ENCODE measurements around the gene JARID2. TPM values are rescaled to one million over a fixed set of nuclear protein-coding genes. Genes with fewer than 3 reads are reported as not detected.

JARID2 gene
- total and polyA plus RNA-seq, 2 of the 8 experiments (the other 6 are each of a cell fraction or from before 2014, with no cell fraction given): 60.1 to 239 TPM

DNA sequence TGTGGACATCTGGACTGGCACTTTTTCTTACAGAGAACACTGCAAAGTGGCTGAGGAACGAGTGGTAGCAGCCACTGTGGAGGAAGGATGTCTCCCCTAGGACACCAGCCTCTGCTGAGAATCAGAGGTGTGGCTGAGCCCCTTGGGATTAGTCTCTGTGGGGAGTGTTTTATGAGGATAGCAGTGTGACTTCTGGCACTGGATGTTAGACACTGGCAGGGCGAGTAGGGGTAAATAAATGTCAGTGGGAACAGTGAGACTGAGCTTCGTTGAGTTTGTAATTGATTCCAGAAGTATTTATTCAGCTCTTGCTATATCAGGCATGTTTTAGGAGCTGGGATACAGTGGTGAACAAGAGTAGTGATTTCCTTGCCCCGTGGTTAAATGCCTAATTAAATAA, 124.0 kb downstream of the JARID2 start (continued):
- TF ChIP-seq, protein P1, sequence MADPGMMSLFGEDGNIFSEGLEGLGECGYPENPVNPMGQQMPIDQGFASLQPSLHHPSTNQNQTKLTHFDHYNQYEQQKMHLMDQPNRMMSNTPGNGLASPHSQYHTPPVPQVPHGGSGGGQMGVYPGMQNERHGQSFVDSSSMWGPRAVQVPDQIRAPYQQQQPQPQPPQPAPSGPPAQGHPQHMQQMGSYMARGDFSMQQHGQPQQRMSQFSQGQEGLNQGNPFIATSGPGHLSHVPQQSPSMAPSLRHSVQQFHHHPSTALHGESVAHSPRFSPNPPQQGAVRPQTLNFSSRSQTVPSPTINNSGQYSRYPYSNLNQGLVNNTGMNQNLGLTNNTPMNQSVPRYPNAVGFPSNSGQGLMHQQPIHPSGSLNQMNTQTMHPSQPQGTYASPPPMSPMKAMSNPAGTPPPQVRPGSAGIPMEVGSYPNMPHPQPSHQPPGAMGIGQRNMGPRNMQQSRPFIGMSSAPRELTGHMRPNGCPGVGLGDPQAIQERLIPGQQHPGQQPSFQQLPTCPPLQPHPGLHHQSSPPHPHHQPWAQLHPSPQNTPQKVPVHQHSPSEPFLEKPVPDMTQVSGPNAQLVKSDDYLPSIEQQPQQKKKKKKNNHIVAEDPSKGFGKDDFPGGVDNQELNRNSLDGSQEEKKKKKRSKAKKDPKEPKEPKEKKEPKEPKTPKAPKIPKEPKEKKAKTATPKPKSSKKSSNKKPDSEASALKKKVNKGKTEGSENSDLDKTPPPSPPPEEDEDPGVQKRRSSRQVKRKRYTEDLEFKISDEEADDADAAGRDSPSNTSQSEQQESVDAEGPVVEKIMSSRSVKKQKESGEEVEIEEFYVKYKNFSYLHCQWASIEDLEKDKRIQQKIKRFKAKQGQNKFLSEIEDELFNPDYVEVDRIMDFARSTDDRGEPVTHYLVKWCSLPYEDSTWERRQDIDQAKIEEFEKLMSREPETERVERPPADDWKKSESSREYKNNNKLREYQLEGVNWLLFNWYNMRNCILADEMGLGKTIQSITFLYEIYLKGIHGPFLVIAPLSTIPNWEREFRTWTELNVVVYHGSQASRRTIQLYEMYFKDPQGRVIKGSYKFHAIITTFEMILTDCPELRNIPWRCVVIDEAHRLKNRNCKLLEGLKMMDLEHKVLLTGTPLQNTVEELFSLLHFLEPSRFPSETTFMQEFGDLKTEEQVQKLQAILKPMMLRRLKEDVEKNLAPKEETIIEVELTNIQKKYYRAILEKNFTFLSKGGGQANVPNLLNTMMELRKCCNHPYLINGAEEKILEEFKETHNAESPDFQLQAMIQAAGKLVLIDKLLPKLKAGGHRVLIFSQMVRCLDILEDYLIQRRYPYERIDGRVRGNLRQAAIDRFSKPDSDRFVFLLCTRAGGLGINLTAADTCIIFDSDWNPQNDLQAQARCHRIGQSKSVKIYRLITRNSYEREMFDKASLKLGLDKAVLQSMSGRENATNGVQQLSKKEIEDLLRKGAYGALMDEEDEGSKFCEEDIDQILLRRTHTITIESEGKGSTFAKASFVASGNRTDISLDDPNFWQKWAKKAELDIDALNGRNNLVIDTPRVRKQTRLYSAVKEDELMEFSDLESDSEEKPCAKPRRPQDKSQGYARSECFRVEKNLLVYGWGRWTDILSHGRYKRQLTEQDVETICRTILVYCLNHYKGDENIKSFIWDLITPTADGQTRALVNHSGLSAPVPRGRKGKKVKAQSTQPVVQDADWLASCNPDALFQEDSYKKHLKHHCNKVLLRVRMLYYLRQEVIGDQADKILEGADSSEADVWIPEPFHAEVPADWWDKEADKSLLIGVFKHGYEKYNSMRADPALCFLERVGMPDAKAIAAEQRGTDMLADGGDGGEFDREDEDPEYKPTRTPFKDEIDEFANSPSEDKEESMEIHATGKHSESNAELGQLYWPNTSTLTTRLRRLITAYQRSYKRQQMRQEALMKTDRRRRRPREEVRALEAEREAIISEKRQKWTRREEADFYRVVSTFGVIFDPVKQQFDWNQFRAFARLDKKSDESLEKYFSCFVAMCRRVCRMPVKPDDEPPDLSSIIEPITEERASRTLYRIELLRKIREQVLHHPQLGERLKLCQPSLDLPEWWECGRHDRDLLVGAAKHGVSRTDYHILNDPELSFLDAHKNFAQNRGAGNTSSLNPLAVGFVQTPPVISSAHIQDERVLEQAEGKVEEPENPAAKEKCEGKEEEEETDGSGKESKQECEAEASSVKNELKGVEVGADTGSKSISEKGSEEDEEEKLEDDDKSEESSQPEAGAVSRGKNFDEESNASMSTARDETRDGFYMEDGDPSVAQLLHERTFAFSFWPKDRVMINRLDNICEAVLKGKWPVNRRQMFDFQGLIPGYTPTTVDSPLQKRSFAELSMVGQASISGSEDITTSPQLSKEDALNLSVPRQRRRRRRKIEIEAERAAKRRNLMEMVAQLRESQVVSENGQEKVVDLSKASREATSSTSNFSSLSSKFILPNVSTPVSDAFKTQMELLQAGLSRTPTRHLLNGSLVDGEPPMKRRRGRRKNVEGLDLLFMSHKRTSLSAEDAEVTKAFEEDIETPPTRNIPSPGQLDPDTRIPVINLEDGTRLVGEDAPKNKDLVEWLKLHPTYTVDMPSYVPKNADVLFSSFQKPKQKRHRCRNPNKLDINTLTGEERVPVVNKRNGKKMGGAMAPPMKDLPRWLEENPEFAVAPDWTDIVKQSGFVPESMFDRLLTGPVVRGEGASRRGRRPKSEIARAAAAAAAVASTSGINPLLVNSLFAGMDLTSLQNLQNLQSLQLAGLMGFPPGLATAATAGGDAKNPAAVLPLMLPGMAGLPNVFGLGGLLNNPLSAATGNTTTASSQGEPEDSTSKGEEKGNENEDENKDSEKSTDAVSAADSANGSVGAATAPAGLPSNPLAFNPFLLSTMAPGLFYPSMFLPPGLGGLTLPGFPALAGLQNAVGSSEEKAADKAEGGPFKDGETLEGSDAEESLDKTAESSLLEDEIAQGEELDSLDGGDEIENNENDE (IDR thresholded peaks at IDR 0.05; ENCODE audit: insufficient replicate concordance, low read length): no peak
- no peak for TF ChIP-seq NANOG (IDR thresholded peaks at IDR 0.05; ENCODE audit: insufficient read depth, low read depth, low read length, poor library complexity, severe bottlenecking)
